Lung (tissue), 12 donors: ENCODE results near the gene NDC80. TPM values are rescaled to one million over a fixed set of nuclear protein-coding genes. Genes with fewer than 3 reads are reported as not detected.

Source experiments
- ATAC-seq: fragments of 200-7000 bp; cut with Tn5 transposase; one replicate; pipeline ENCODE4 v1.9.1; 2020; ENCODE audit warnings: moderate number of reproducible peaks; ENCODE audit not compliant: insufficient read depth, low FRiP score
- DNase-seq, 3 donors: peaks; one replicate each; pipeline ENCODE4 v3.0.0-alpha.2; 2013 to 2017
- H3K27ac ChIP-seq, 2 donors: one replicate each; pipeline ENCODE4 v1.5.1; 2013; ENCODE audit warnings: mild to moderate bottlenecking in 2 of 2, moderate library complexity in 2 of 2, control low read depth in 1 of 2, inconsistent platforms in 1 of 2, low read depth in 1 of 2, low read length in 1 of 2
- H3K27me3 ChIP-seq, 3 donors: one replicate each; pipeline ENCODE4 v1.5.1; 2013; ENCODE audit warnings: low read length in 2 of 3; ENCODE audit not compliant: control insufficient read depth in 3 of 3, insufficient read depth in 3 of 3
- H3K36me3 ChIP-seq, 4 donors: one replicate each; pipeline ENCODE4 v1.5.1; 2013; ENCODE audit warnings: low read length in 4 of 4, mild to moderate bottlenecking in 1 of 4, moderate library complexity in 1 of 4; ENCODE audit not compliant: control insufficient read depth in 4 of 4, insufficient read depth in 4 of 4
- H3K4me1 ChIP-seq, 5 donors: one replicate each; pipeline ENCODE4 v1.5.1; 2013; ENCODE audit warnings: low read length in 5 of 5, mild to moderate bottlenecking in 2 of 5, moderate library complexity in 1 of 5; ENCODE audit not compliant: control insufficient read depth in 5 of 5, insufficient read depth in 5 of 5
- H3K4me3 ChIP-seq: one replicate; pipeline ENCODE4 v1.5.1; 2013; ENCODE audit warnings: mild to moderate bottlenecking, control low read depth, moderate library complexity
- H3K9ac ChIP-seq, 2 donors: one replicate each; pipeline ENCODE4 v1.5.1; 2013; ENCODE audit warnings: low read length in 2 of 2, control low read depth in 1 of 2; ENCODE audit not compliant: insufficient read depth in 1 of 2
- H3K9me3 ChIP-seq, 4 donors: one replicate each; pipeline ENCODE4 v1.5.1; 2013; ENCODE audit warnings: low read length in 3 of 4, mild to moderate bottlenecking in 1 of 4, moderate library complexity in 1 of 4; ENCODE audit not compliant: control insufficient read depth in 4 of 4, insufficient read depth in 3 of 4
- WGBS, 2 donors: extraction: QIAGEN DNeasy Blood & Tissue Kit; methylation state at CpG; one replicate each; pipeline ENCODE4 v1.1.7; 2013; 5-methylcytosine and 5-hydroxymethylcytosine counted together
- polyA plus RNA-seq, 2 donors: library from polyadenylated mRNA; stranded (reverse); fragments of 200-250 nt; gene quantifications; one replicate each; pipeline ENCODE4 v1.2.1, GENCODE V29; 2013
- total RNA-seq, 2 donors: library from RNA; depleted of rRNA in 1 of 2; stranded (reverse); fragments of >200 nt in 1 of 2; gene quantifications; one replicate each; pipeline ENCODE4 v1.2.1, GENCODE V29; 2014 to 2021
- TF ChIP-seq, protein P1 (sequence below): IDR thresholded peaks from 2 replicates; pipeline ENCODE4 v1.5.1; 2012; ENCODE audit warnings: mild to moderate bottlenecking; ENCODE audit errors: control extremely low read depth, extremely low read depth
- donor health status: control.
- donor health status: control.
- donor health status: Bipolar disorder and iron deficiency.
- donor health status: healthy.
- donor health status: DM: yes; HTN: yes; CAD: no.

NDC80 gene
- total and polyA plus RNA-seq, 4 donors, result 0.55 to 3.9 (median 2.3) TPM

DNA sequence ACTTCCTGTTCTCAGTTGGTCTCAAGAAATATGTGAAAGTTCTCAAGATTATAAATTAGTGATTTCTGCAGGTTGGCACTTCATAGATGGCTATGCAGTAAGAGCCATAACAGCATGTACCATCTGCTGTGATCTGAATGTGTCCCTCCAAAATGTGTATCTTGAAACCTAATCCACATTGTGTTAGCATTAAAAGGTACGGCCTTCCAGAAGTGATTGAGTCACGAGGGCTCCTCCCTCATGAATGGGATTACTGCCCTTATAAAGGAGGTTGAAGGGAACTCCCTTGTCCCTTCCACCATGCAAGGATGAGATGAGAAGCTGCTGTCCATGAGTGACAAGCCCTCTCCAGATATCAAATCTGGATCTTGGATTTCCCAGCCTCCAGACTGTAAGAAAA lies 45.0 kb upstream of the NDC80 start:
- H3K4me1 ChIP-seq, result no peaks in the 10 kb centered on the region
- H3K27ac ChIP-seq, result no peak overlapping the region
- 70 to 93% methylated on average over 2 of the region's 2 CpGs for WGBS, 2 donors
- TF ChIP-seq, protein P1, sequence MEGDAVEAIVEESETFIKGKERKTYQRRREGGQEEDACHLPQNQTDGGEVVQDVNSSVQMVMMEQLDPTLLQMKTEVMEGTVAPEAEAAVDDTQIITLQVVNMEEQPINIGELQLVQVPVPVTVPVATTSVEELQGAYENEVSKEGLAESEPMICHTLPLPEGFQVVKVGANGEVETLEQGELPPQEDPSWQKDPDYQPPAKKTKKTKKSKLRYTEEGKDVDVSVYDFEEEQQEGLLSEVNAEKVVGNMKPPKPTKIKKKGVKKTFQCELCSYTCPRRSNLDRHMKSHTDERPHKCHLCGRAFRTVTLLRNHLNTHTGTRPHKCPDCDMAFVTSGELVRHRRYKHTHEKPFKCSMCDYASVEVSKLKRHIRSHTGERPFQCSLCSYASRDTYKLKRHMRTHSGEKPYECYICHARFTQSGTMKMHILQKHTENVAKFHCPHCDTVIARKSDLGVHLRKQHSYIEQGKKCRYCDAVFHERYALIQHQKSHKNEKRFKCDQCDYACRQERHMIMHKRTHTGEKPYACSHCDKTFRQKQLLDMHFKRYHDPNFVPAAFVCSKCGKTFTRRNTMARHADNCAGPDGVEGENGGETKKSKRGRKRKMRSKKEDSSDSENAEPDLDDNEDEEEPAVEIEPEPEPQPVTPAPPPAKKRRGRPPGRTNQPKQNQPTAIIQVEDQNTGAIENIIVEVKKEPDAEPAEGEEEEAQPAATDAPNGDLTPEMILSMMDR, result no peak
- H3K9me3 ChIP-seq, result no peaks in the 10 kb centered on the region
- ATAC-seq (no peak), DNase-seq (no peak)
- H3K4me3 ChIP-seq, result no peak overlapping the region
- H3K9ac ChIP-seq, result no peak overlapping the region
- H3K36me3 ChIP-seq, result no peaks in the 10 kb centered on the region
- no peaks in the 10 kb centered on the region for H3K27me3 ChIP-seq

DNA sequence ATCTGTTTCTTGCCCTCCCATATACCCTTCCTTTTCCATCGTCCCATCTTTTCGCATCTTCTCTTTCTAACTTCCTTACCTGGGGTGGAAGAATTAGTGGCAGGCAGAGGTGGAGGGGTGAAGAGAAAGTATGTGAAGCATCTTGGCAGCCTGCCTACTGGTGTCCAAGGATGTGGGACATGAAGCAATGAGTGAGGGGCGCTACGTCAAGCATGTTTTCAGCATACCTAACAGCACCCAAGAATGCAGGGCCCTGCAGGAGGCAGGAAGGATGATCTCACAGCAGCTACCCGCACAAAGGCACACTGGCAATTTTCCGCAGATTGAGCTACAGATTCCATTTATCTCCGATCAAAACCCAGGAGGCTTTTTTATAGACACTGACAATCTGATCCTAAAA lies 42.2 kb upstream of the NDC80 start:
- Histone ChIP-seq H3K27me3 (no peaks in the 10 kb centered on the region), H3K9me3 (no peaks in the 10 kb centered on the region), H3K4me3 (no peak overlapping the region), H3K36me3 (peaks cover 0 to 3% (median 0%) of the 10 kb centered on the region in 4 donors), H3K27ac (no peak overlapping the region), H3K9ac (no peak overlapping the region), H3K4me1 (no peaks in the 10 kb centered on the region)
- WGBS, 2 donors, result 81 to 90% methylated on average over 7 of the region's 7 CpGs
- TF ChIP-seq, protein P1, result no peak
- DNase-seq (no peak), ATAC-seq (no peak)

DNA sequence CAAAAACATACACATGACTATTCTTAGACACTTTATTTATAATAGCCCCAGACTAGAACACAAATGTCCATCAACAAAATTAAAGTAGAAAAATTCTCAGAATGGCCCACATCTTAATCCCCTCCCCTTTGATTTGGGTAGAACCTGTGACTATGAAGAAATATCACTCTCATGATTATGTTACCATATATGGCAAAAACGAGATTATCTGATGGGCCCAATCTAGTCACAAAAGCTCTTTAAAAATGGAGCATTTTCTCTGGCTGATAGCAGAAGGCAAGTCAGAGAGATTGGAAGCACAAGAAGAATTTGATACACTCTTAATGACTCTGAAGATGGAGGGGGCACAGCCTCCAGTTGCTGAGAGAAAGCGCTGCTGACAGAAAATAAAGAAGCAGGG lies 39.6 kb upstream of the NDC80 start:
- TF ChIP-seq, protein P1, result no peak

DNA sequence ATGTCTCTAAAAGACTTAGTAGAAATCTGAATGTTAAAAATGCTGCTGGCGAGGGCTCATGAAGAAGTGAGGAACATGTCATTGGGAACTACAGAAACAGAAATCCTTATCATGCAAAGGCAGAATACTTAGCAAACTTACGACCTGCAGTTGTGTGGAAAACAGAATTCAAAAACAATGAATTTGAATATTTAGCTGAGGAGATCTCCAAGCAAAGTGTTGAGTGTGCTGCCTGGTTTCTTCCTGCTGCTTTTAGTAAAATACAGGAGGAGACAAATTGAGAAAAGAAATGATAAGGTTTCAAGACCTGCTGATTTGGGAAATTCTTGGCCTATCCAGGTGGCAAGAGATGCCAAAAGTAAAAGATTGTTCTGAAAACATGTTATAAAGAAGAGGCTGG lies 38.6 kb upstream of the NDC80 start:
- peaks cover 0 to 3% (median 0%) of the 10 kb centered on the region in 5 donors for H3K4me1 ChIP-seq
- no peak overlapping the region for H3K9ac ChIP-seq
- peaks cover 0 to 8% (median 2%) of the 10 kb centered on the region in 4 donors for H3K36me3 ChIP-seq
- ATAC-seq (no peak), DNase-seq (no peak)
- H3K27ac ChIP-seq, result no peak overlapping the region
- H3K4me3 ChIP-seq, result no peak overlapping the region
- TF ChIP-seq, protein P1, result no peak
- H3K9me3 ChIP-seq, result no peaks in the 10 kb centered on the region
- WGBS, 2 donors, result 96 to 99% methylated on average over 2 of the region's 2 CpGs
- H3K27me3 ChIP-seq, result no peaks in the 10 kb centered on the region

More for the DNA sequence above, 39.6 kb upstream of the NDC80 start:
- no peak for ATAC-seq
- Histone ChIP-seq H3K27me3 (no peaks in the 10 kb centered on the region), H3K36me3 (peaks cover 0 to 6% (median 2%) of the 10 kb centered on the region in 4 donors), H3K9ac (no peak overlapping the region), H3K9me3 (no peaks in the 10 kb centered on the region), H3K27ac (no peak overlapping the region), H3K4me3 (no peak overlapping the region), H3K4me1 (peaks cover 0 to 3% (median 0%) of the 10 kb centered on the region in 5 donors)
- DNase-seq, result no peak
- WGBS, 2 donors, result 96 to 97% methylated on average over 2 of the region's 2 CpGs
